Measurements from ENCODE around the gene MCCC1. TPM values are rescaled to one million over a fixed set of nuclear protein-coding genes. Genes with fewer than 3 reads are reported as not detected.

MCCC1 gene
- total and polyA plus RNA-seq, 2 of the 13 experiments (the other 11 are each of a cell fraction or from before 2014, with no cell fraction given): 11.7 to 30.1 TPM

GRCh38 chr3:183099026-183099837, at the start of gene MCCC1 (continued):
- TF ChIP-seq ZNF605 (CRISPR knock-in tag; IDR thresholded peaks at IDR 0.05) (peak; percentile 93), ATF6 (CRISPR knock-in tag; conservative IDR thresholded peaks at IDR 0.05) (no peak), MXI1 (IDR thresholded peaks at IDR 0.05; ENCODE audit: borderline replicate concordance, low read depth, low read length) (peak; percentile 85; the same call in 1 of the 3 replicates), ZNF704 (CRISPR knock-in tag; IDR thresholded peaks at IDR 0.05; ENCODE audit: borderline replicate concordance) (peak; percentile 59; the same call in 1 of the 2 replicates), GABPB1 (CRISPR knock-in tag; IDR thresholded peaks at IDR 0.05) (peak; percentile 81), ZNF121 (CRISPR knock-in tag; IDR thresholded peaks at IDR 0.05) (no peak), ZNF513 (CRISPR knock-in tag; conservative IDR thresholded peaks at IDR 0.05) (no peak), PHF20 (CRISPR knock-in tag; IDR thresholded peaks at IDR 0.05) (peak; percentile 88), DNMT1 (CRISPR knock-in tag; IDR thresholded peaks at IDR 0.05) (no peak), ZNF644 (CRISPR knock-in tag; IDR thresholded peaks at IDR 0.05; ENCODE audit: low read depth) (peak; percentile 29; the same call in 1 of the 2 replicates), SCMH1 (CRISPR knock-in tag; IDR thresholded peaks at IDR 0.05; ENCODE audit: borderline replicate concordance) (no peak), ZNF768 (CRISPR knock-in tag; IDR thresholded peaks at IDR 0.05) (peak; percentile 43; the same call in 1 of the 2 replicates)
- TF ChIP-seq, protein P1, sequence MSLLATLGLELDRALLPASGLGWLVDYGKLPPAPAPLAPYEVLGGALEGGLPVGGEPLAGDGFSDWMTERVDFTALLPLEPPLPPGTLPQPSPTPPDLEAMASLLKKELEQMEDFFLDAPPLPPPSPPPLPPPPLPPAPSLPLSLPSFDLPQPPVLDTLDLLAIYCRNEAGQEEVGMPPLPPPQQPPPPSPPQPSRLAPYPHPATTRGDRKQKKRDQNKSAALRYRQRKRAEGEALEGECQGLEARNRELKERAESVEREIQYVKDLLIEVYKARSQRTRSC (CRISPR knock-in tag; IDR thresholded peaks at IDR 0.05; ENCODE audit: low read depth): no peak
- TF ChIP-seq, protein P2, sequence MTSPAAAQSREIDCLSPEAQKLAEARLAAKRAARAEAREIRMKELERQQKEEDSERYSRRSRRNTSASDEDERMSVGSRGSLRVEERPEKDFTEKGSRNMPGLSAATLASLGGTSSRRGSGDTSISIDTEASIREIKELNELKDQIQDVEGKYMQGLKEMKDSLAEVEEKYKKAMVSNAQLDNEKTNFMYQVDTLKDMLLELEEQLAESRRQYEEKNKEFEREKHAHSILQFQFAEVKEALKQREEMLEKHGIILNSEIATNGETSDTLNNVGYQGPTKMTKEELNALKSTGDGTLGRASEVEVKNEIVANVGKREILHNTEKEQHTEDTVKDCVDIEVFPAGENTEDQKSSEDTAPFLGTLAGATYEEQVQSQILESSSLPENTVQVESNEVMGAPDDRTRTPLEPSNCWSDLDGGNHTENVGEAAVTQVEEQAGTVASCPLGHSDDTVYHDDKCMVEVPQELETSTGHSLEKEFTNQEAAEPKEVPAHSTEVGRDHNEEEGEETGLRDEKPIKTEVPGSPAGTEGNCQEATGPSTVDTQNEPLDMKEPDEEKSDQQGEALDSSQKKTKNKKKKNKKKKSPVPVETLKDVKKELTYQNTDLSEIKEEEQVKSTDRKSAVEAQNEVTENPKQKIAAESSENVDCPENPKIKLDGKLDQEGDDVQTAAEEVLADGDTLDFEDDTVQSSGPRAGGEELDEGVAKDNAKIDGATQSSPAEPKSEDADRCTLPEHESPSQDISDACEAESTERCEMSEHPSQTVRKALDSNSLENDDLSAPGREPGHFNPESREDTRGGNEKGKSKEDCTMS (CRISPR knock-in tag; conservative IDR thresholded peaks at IDR 0.05): no peak
- TF ChIP-seq, protein P3, sequence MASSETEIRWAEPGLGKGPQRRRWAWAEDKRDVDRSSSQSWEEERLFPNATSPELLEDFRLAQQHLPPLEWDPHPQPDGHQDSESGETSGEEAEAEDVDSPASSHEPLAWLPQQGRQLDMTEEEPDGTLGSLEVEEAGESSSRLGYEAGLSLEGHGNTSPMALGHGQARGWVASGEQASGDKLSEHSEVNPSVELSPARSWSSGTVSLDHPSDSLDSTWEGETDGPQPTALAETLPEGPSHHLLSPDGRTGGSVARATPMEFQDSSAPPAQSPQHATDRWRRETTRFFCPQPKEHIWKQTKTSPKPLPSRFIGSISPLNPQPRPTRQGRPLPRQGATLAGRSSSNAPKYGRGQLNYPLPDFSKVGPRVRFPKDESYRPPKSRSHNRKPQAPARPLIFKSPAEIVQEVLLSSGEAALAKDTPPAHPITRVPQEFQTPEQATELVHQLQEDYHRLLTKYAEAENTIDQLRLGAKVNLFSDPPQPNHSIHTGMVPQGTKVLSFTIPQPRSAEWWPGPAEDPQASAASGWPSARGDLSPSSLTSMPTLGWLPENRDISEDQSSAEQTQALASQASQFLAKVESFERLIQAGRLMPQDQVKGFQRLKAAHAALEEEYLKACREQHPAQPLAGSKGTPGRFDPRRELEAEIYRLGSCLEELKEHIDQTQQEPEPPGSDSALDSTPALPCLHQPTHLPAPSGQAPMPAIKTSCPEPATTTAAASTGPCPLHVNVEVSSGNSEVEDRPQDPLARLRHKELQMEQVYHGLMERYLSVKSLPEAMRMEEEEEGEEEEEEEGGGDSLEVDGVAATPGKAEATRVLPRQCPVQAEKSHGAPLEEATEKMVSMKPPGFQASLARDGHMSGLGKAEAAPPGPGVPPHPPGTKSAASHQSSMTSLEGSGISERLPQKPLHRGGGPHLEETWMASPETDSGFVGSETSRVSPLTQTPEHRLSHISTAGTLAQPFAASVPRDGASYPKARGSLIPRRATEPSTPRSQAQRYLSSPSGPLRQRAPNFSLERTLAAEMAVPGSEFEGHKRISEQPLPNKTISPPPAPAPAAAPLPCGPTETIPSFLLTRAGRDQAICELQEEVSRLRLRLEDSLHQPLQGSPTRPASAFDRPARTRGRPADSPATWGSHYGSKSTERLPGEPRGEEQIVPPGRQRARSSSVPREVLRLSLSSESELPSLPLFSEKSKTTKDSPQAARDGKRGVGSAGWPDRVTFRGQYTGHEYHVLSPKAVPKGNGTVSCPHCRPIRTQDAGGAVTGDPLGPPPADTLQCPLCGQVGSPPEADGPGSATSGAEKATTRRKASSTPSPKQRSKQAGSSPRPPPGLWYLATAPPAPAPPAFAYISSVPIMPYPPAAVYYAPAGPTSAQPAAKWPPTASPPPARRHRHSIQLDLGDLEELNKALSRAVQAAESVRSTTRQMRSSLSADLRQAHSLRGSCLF (CRISPR knock-in tag; IDR thresholded peaks at IDR 0.05; ENCODE audit: borderline replicate concordance): no peak

Data from HepG2 (cell line).